H9 (cell line): ENCODE results near the gene CAMK2G. TPM values are rescaled to one million over a fixed set of nuclear protein-coding genes. Genes with fewer than 3 reads are reported as not detected.

Source experiments
- DNase-seq: peaks from one replicate; pipeline ENCODE4 v3.0.0-alpha.2; 2017
- H2AFZ ChIP-seq: one replicate; pipeline ENCODE4 v1.6.1; 2013; ENCODE audit warnings: mild to moderate bottlenecking, low read length, control low read depth, moderate library complexity
- H2AK5ac ChIP-seq: 2 replicates; pipeline ENCODE4 v1.6.1; 2013; ENCODE audit warnings: low read length, control low read depth, mixed read lengths; ENCODE audit not compliant: insufficient read length
- H2BK120ac ChIP-seq: one replicate; pipeline ENCODE4 v1.6.1; 2013; ENCODE audit warnings: low read depth, mild to moderate bottlenecking, low read length, control low read depth, inconsistent platforms; ENCODE audit not compliant: poor library complexity, severe bottlenecking
- H2BK12ac ChIP-seq: 2 replicates; pipeline ENCODE4 v1.6.1; 2013; ENCODE audit warnings: low read length, control low read depth, mixed read lengths, low read depth; ENCODE audit not compliant: insufficient read length
- H2BK15ac ChIP-seq: 2 replicates; pipeline ENCODE4 v1.6.1; 2013; ENCODE audit warnings: low read depth, low read length, control low read depth
- H2BK20ac ChIP-seq: one replicate; pipeline ENCODE4 v1.6.1; 2013; ENCODE audit warnings: low read depth, mild to moderate bottlenecking, low read length, control low read depth, inconsistent platforms; ENCODE audit not compliant: poor library complexity, severe bottlenecking
- H2BK5ac ChIP-seq: 2 replicates; pipeline ENCODE4 v1.6.1; 2013; ENCODE audit warnings: low read length, control low read depth, mixed read lengths; ENCODE audit not compliant: insufficient read length
- H3K14ac ChIP-seq: 2 replicates; pipeline ENCODE4 v1.6.1; 2013; ENCODE audit warnings: low read length, control low read depth; ENCODE audit not compliant: insufficient read depth
- H3K18ac ChIP-seq: 2 replicates; pipeline ENCODE4 v1.6.1; 2013; ENCODE audit warnings: low read depth, mild to moderate bottlenecking, mixed read lengths, low read length, control low read depth; ENCODE audit not compliant: insufficient read length
- H3K23ac ChIP-seq: 2 replicates; pipeline ENCODE4 v1.6.1; 2013; ENCODE audit warnings: low read length, control low read depth, mixed read lengths, low read depth; ENCODE audit not compliant: insufficient read length
- H3K23me2 ChIP-seq: 2 replicates; pipeline ENCODE4 v1.6.1; 2013; ENCODE audit warnings: low read depth, mild to moderate bottlenecking, mixed read lengths, low read length, control low read depth; ENCODE audit not compliant: insufficient read length, poor library complexity, severe bottlenecking
- H3K27ac ChIP-seq: 2 replicates; pipeline ENCODE4 v1.5.1; 2013; ENCODE audit warnings: low read length, control low read depth, mixed read lengths, low read depth; ENCODE audit not compliant: insufficient read length
- H3K27me3 ChIP-seq: 2 replicates; pipeline ENCODE4 v1.6.1; 2013; ENCODE audit warnings: low read length, control low read depth, inconsistent platforms; ENCODE audit not compliant: insufficient read depth
- H3K4ac ChIP-seq: 2 replicates; pipeline ENCODE4 v1.6.1; 2013; ENCODE audit warnings: low read depth, mild to moderate bottlenecking, control low read depth, inconsistent platforms, low read length, moderate library complexity
- H3K4me1 ChIP-seq: 2 replicates; pipeline ENCODE4 v1.6.1; 2013; ENCODE audit warnings: low read length, control low read depth, inconsistent platforms; ENCODE audit not compliant: insufficient read depth
- H3K4me2 ChIP-seq: 2 replicates; pipeline ENCODE4 v1.6.1; 2013; ENCODE audit warnings: low read length, control low read depth, mixed read lengths; ENCODE audit not compliant: insufficient read length, insufficient read depth
- H3K56ac ChIP-seq: 2 replicates; pipeline ENCODE4 v1.6.1; 2013; ENCODE audit warnings: low read depth, mild to moderate bottlenecking, mixed read lengths, low read length, control low read depth; ENCODE audit not compliant: insufficient read length
- H3K79me1 ChIP-seq: 2 replicates; pipeline ENCODE4 v1.6.1; 2013; ENCODE audit warnings: low read depth, mild to moderate bottlenecking, moderate library complexity, low read length, control low read depth, inconsistent platforms; ENCODE audit not compliant: insufficient read depth, poor library complexity, severe bottlenecking
- H3K79me2 ChIP-seq: 2 replicates; pipeline ENCODE4 v1.6.1; 2013; ENCODE audit warnings: low read length, control low read depth, inconsistent platforms; ENCODE audit not compliant: insufficient read depth
- H3K9ac ChIP-seq: 2 replicates; pipeline ENCODE4 v1.6.1; 2013; ENCODE audit warnings: low read length, control low read depth, mixed read lengths; ENCODE audit not compliant: insufficient read length; ENCODE audit errors: extremely low read depth
- H3K9me3 ChIP-seq: one replicate; pipeline ENCODE4 v1.6.1; 2013; ENCODE audit warnings: low read depth, low read length, inconsistent platforms; ENCODE audit not compliant: control insufficient read depth
- H3T11ph ChIP-seq: one replicate; pipeline ENCODE4 v1.6.1; 2013; ENCODE audit warnings: mild to moderate bottlenecking, low read length, control low read depth, inconsistent platforms
- H4K20me1 ChIP-seq: one replicate; pipeline ENCODE4 v1.6.1; 2013; ENCODE audit not compliant: control insufficient read depth, insufficient read length, insufficient read depth
- H4K5ac ChIP-seq: 2 replicates; pipeline ENCODE4 v1.6.1; 2013; ENCODE audit warnings: low read depth, mild to moderate bottlenecking, mixed read lengths, low read length, control low read depth; ENCODE audit not compliant: insufficient read length
- H4K8ac ChIP-seq: replicated peaks from 2 replicates; pipeline ENCODE4 v1.6.1; 2013; ENCODE audit warnings: low read length, control low read depth, mixed read lengths, low read depth; ENCODE audit not compliant: insufficient read length
- H4K91ac ChIP-seq: 2 replicates; pipeline ENCODE4 v1.6.1; 2013; ENCODE audit warnings: low read depth, mild to moderate bottlenecking, moderate library complexity, mixed read lengths, low read length, control low read depth; ENCODE audit not compliant: insufficient read length
- H3K27ac Mint-ChIP-seq, 3 experiments: 2 replicates in 2 of 3; 3 replicates in 1 of 3; pipeline ENCODE4 v1.8.0; 2020 to 2021; ENCODE audit warnings: mixed read lengths in 3 of 3, mild to moderate bottlenecking in 1 of 3, moderate library complexity in 1 of 3
- H3K27me3 Mint-ChIP-seq: 2 replicates; pipeline ENCODE4 v1.8.0; 2021; ENCODE audit warnings: low read depth, mild to moderate bottlenecking, moderate library complexity, mixed read lengths
- H3K36me3 Mint-ChIP-seq, 3 experiments: 2 replicates in 2 of 3; 3 replicates in 1 of 3; pipeline ENCODE4 v1.8.0; 2020 to 2021; ENCODE audit warnings: low read depth in 3 of 3, mixed read lengths in 3 of 3; ENCODE audit not compliant: insufficient read depth in 1 of 3
- H3K4me1 Mint-ChIP-seq, 2 experiments: 2 replicates each; pipeline ENCODE4 v1.8.0; 2020; ENCODE audit warnings: mixed read lengths in 2 of 2
- H3K4me3 Mint-ChIP-seq, 2 experiments: 2 replicates in 1 of 2; 3 replicates in 1 of 2; pipeline ENCODE4 v1.8.0; 2020 to 2021; ENCODE audit warnings: mild to moderate bottlenecking in 2 of 2, mixed read lengths in 2 of 2, moderate library complexity in 1 of 2
- H3K9me3 Mint-ChIP-seq, 2 experiments: 2 replicates in 1 of 2; 3 replicates in 1 of 2; pipeline ENCODE4 v1.8.0; 2020; ENCODE audit warnings: mild to moderate bottlenecking in 2 of 2, mixed read lengths in 2 of 2, moderate library complexity in 1 of 2
- WGBS: extraction: QIAGEN DNeasy Blood & Tissue Kit; methylation state at CpG from one replicate; pipeline ENCODE4 v1.1.7; 2013; ENCODE audit warnings: missing lambda C conversion rate, low lambda C conversion rate, mixed read lengths; ENCODE audit not compliant: insufficient read length; ENCODE audit errors: extremely low coverage; 5-methylcytosine and 5-hydroxymethylcytosine counted together
- total RNA-seq: library from RNA; stranded (reverse); gene quantifications from 2 replicates; pipeline ENCODE4 v1.2.1, GENCODE V29; 2021
- TF ChIP-seq, protein P1 (sequence below): fragments of 200-600 bp; sonication (generic); conservative IDR thresholded peaks from 3 replicates; pipeline ENCODE4 v1.8.0; 2021; ENCODE audit warnings: antibody characterized with exemption, mild to moderate bottlenecking

The CAMK2G gene
- total RNA-seq, 1 experiment from 2014 or later: 31.8 TPM

DNA sequence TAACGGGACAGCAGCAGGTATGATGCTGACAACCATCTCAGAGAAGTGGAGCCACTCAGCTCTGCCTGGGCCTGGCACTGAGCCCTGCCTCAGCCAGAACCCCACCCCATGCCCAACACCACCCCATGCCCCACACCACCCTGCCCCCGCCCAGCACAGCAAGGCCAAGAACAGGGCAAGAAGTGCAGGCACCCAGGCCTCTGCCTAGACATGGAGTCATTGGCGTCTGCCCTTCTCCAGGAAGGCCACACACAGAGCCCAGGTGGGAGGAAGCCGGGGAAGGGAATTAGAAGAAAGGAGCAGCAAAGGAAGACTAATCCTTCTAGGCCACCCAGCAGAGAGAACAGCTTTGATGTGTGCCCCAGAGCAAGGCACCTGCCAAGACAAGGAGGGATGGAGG lies 18.9 kb downstream of the CAMK2G start:
- no CpG with 5 or more reads among the region's 4 CpGs for WGBS
- H4K8ac ChIP-seq: no peak overlapping the region
- peaks cover 10 to 53% (median 44%) of the 10 kb centered on the region in 3 experiments; a peak in 6 of 7 replicates for H3K36me3 Mint-ChIP-seq
- peaks cover 40 to 56% of the 10 kb centered on the region in 2 experiments for H3K4me1 Mint-ChIP-seq
- no peaks in the 10 kb centered on the region for H3K27me3 Mint-ChIP-seq
- no peak overlapping the region for H2AK5ac ChIP-seq
- H4K20me1 ChIP-seq: no peaks in the 10 kb centered on the region
- H3K27ac Mint-ChIP-seq: peak overlapping the region in 1 of 3 experiments; percentile 87; a peak in 3 of 7 replicates
- no peak overlapping the region for H4K91ac ChIP-seq
- peak overlapping the region in 1 of 2 experiments; percentile 15; a peak in 1 of 5 replicates for H3K4me3 Mint-ChIP-seq
- no peak overlapping the region for H4K5ac ChIP-seq
- no peak overlapping the region for H2BK20ac ChIP-seq
- TF ChIP-seq, protein P1, sequence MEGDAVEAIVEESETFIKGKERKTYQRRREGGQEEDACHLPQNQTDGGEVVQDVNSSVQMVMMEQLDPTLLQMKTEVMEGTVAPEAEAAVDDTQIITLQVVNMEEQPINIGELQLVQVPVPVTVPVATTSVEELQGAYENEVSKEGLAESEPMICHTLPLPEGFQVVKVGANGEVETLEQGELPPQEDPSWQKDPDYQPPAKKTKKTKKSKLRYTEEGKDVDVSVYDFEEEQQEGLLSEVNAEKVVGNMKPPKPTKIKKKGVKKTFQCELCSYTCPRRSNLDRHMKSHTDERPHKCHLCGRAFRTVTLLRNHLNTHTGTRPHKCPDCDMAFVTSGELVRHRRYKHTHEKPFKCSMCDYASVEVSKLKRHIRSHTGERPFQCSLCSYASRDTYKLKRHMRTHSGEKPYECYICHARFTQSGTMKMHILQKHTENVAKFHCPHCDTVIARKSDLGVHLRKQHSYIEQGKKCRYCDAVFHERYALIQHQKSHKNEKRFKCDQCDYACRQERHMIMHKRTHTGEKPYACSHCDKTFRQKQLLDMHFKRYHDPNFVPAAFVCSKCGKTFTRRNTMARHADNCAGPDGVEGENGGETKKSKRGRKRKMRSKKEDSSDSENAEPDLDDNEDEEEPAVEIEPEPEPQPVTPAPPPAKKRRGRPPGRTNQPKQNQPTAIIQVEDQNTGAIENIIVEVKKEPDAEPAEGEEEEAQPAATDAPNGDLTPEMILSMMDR: no peak
- H3K27me3 ChIP-seq: no peaks in the 10 kb centered on the region
- H3K4me1 ChIP-seq: no peaks in the 10 kb centered on the region
- H3K4ac ChIP-seq: no peak overlapping the region
- H3K27ac ChIP-seq: no peak overlapping the region
- DNase-seq: no peak
- no peaks in the 10 kb centered on the region for H3K79me1 ChIP-seq
- H3K14ac ChIP-seq: no peak overlapping the region
- no peak overlapping the region for H2AFZ ChIP-seq
- H3K9me3 Mint-ChIP-seq: no peaks in the 10 kb centered on the region
- no peak overlapping the region for H2BK5ac ChIP-seq
- no peak overlapping the region for H2BK12ac ChIP-seq
- no peak overlapping the region for H2BK15ac ChIP-seq
- H3K9ac ChIP-seq: no peak overlapping the region
- H3K18ac ChIP-seq: no peak overlapping the region
- no peaks in the 10 kb centered on the region for H3K79me2 ChIP-seq
- H3K56ac ChIP-seq: no peak overlapping the region
- no peak overlapping the region for H3K23ac ChIP-seq
- H3K9me3 ChIP-seq: no peaks in the 10 kb centered on the region
- H3K4me2 ChIP-seq: no peak overlapping the region
- no peak overlapping the region for H3T11ph ChIP-seq
- no peaks in the 10 kb centered on the region for H3K23me2 ChIP-seq
- no peak overlapping the region for H2BK120ac ChIP-seq
